Measurements from ENCODE around the gene SNX1.

Gene SNX1

GRCh38 chr15:64143276-64143675, 47.5 kb downstream of the SNX1 start:
- no peak for TF ChIP-seq TAF1 (IDR thresholded peaks at IDR 0.05; ENCODE audit: borderline replicate concordance, insufficient read depth, low read length)

- no peak for TF ChIP-seq TAF1 (IDR thresholded peaks at IDR 0.05; ENCODE audit: borderline replicate concordance, insufficient read depth, low read length)
- TF ChIP-seq SIN3A (IDR thresholded peaks at IDR 0.05; ENCODE audit: borderline replicate concordance, insufficient read depth, low read length), result no peak
- no peak for TF ChIP-seq FOXP2 (optimal IDR thresholded peaks at IDR 0.05; ENCODE audit: borderline replicate concordance, extremely low read depth, extremely low read length, insufficient read depth)
- TF ChIP-seq POLR2AphosphoS5 (IDR thresholded peaks at IDR 0.05; ENCODE audit: low read depth, low read length), result no peak
- TF ChIP-seq REST (IDR thresholded peaks at IDR 0.05; ENCODE audit: insufficient read depth in 1 of 2, low read depth in 2 of 2, low read length in 2 of 2), result no peak
Observed at GRCh38 chr15:64144192-64144564, 48.4 kb downstream of the SNX1 start.

- TF ChIP-seq SIN3A (IDR thresholded peaks at IDR 0.05; ENCODE audit: borderline replicate concordance, insufficient read depth, low read length) (no peak), REST (IDR thresholded peaks at IDR 0.05; ENCODE audit: insufficient read depth in 1 of 2, low read depth in 2 of 2, low read length in 2 of 2) (no peak), POLR2AphosphoS5 (IDR thresholded peaks at IDR 0.05; ENCODE audit: low read depth, low read length) (no peak)
Observed at GRCh38 chr15:64144565-64145281, 48.9 kb downstream of the SNX1 start.

GRCh38 chr15:64146041-64146440, 50.3 kb downstream of the SNX1 start:
- no peak for TF ChIP-seq POLR2AphosphoS5 (IDR thresholded peaks at IDR 0.05; ENCODE audit: low read depth, low read length)
- TF ChIP-seq FOXP2 (optimal IDR thresholded peaks at IDR 0.05; ENCODE audit: borderline replicate concordance, extremely low read depth, extremely low read length, insufficient read depth), result no peak
- TF ChIP-seq REST (IDR thresholded peaks at IDR 0.05; ENCODE audit: insufficient read depth in 1 of 2, low read depth in 2 of 2, low read length in 2 of 2), result no peak
- TF ChIP-seq TAF1 (IDR thresholded peaks at IDR 0.05; ENCODE audit: borderline replicate concordance, insufficient read depth, low read length), result no peak
- TF ChIP-seq SIN3A (IDR thresholded peaks at IDR 0.05; ENCODE audit: borderline replicate concordance, insufficient read depth, low read length), result no peak

- TF ChIP-seq FOXP2 (optimal IDR thresholded peaks at IDR 0.05; ENCODE audit: borderline replicate concordance, extremely low read depth, extremely low read length, insufficient read depth) (no peak), POLR2AphosphoS5 (IDR thresholded peaks at IDR 0.05; ENCODE audit: low read depth, low read length) (no peak), REST (IDR thresholded peaks at IDR 0.05; ENCODE audit: insufficient read depth in 1 of 2, low read depth in 2 of 2, low read length in 2 of 2) (no peak), SIN3A (IDR thresholded peaks at IDR 0.05; ENCODE audit: borderline replicate concordance, insufficient read depth, low read length) (no peak), TAF1 (IDR thresholded peaks at IDR 0.05; ENCODE audit: borderline replicate concordance, insufficient read depth, low read length) (no peak)
Observed at GRCh38 chr15:64146520-64146884, 50.7 kb downstream of the SNX1 start.

Measured in PFSK-1 (cell line).